ENCODE measurements around the gene EIF4G1.

GRCh38 chr3:184368586-184369183 is 54.3 kb downstream of the EIF4G1 start:
- TF ChIP-seq CTCF (IDR thresholded peaks at IDR 0.05; ENCODE audit: insufficient read depth, low read depth, low read length) (no peak), EZH2 (IDR thresholded peaks at IDR 0.05; ENCODE audit: insufficient read depth, low read length) (no peak)

Measured in astrocyte (in vitro differentiated cells and primary cell).